Fibroblast of skin of scalp (primary cell): ENCODE measurements around the gene TRIM74. TPM values are rescaled to one million over a fixed set of nuclear protein-coding genes. Genes with fewer than 3 reads are reported as not detected.
"Not testable (repeated sequence)": the region's sequence is repeated elsewhere in the genome, so short reads cannot be mapped to it uniquely, and the experiment has no call there.

Experiments
- DNase-seq: peaks from one replicate; pipeline ENCODE4 v3.0.0-alpha.2; 2013
- polyA plus RNA-seq, 2 experiments: library from polyadenylated mRNA; unstranded; fragments of 120-200 nt; gene quantifications; one replicate each; pipeline ENCODE4 v1.2.1, GENCODE V29; 2013; ENCODE audit not compliant: insufficient read length in 2 of 2

Gene TRIM74
- polyA plus RNA-seq (2013, experiment 1 of 2; ENCODE audit: insufficient read length) = 0.18 TPM
- not detected for polyA plus RNA-seq (2013, experiment 2 of 2; ENCODE audit: insufficient read length)

- not testable (repeated sequence) for DNase-seq
Observed at GRCh38 chr7:72968980-72969516, at the start of gene TRIM74. TRIM74 (minus strand) TSS chr7:72969466; CDS start chr7:72966157, 3,309 bp downstream.

GRCh38 chr7:73006491-73006890 lies 37.2 kb upstream of the TRIM74 start:
- DNase-seq = peak; percentile 0

GRCh38 chr7:73005693-73006447 lies 36.6 kb upstream of the TRIM74 start:
- DNase-seq = not testable (repeated sequence)

- not testable (repeated sequence) for DNase-seq
Observed at GRCh38 chr7:73005356-73005692, 36.1 kb upstream of the TRIM74 start.

GRCh38 chr7:72997887-72998468 lies 28.7 kb upstream of the TRIM74 start:
- DNase-seq = not testable (repeated sequence)

GRCh38 chr7:72997447-72997846 lies 28.2 kb upstream of the TRIM74 start:
- DNase-seq = not testable (repeated sequence)

GRCh38 chr7:72995484-72995883 lies 26.2 kb upstream of the TRIM74 start:
- DNase-seq = not testable (repeated sequence)

GRCh38 chr7:72990146-72990913 lies 21.1 kb upstream of the TRIM74 start:
- DNase-seq = not testable (repeated sequence)

GRCh38 chr7:72982084-72982483 lies 12.8 kb upstream of the TRIM74 start:
- DNase-seq = not testable (repeated sequence)

- not testable (repeated sequence) for DNase-seq
Observed at GRCh38 chr7:72980382-72980781, 11.1 kb upstream of the TRIM74 start.

- not testable (repeated sequence) for DNase-seq
Observed at GRCh38 chr7:72976434-72976833, 7.2 kb upstream of the TRIM74 start.

GRCh38 chr7:72975656-72976286 lies 6.5 kb upstream of the TRIM74 start:
- not testable (repeated sequence) for DNase-seq

GRCh38 chr7:72974781-72975180 lies 5.5 kb upstream of the TRIM74 start:
- not testable (repeated sequence) for DNase-seq

- DNase-seq = not testable (repeated sequence)
Observed at GRCh38 chr7:72971505-72971904, 2.2 kb upstream of the TRIM74 start.

- DNase-seq = not testable (repeated sequence)
Observed at GRCh38 chr7:72969688-72970087, 422 bp upstream of the TRIM74 start.

- DNase-seq = not testable (repeated sequence)
Observed at GRCh38 chr7:72966892-72967291, 2.4 kb downstream of the TRIM74 start.

GRCh38 chr7:72965186-72965975 lies 3.9 kb downstream of the TRIM74 start:
- not testable (repeated sequence) for DNase-seq

- DNase-seq = not testable (repeated sequence)
Observed at GRCh38 chr7:72963056-72963455, 6.2 kb downstream of the TRIM74 start.

- DNase-seq = not testable (repeated sequence)
Observed at GRCh38 chr7:72961346-72961650, 8.0 kb downstream of the TRIM74 start.

- DNase-seq = not testable (repeated sequence)
Observed at GRCh38 chr7:72960626-72961345, 8.5 kb downstream of the TRIM74 start.

GRCh38 chr7:72960029-72960428 lies 9.2 kb downstream of the TRIM74 start:
- not testable (repeated sequence) for DNase-seq
